COLO668 (cell line): ENCODE measurements around the gene CD6.
A peak's percentile ranks its signal among the peaks of the same experiment; 100 is the strongest.

ENCODE experiments used
- DNase-seq: peaks from one replicate; lab custom pipeline; 2025; ENCODE audit not compliant: unreplicated experiment; lab: John Stamatoyannopoulos, UW

CD6 gene, protein sequence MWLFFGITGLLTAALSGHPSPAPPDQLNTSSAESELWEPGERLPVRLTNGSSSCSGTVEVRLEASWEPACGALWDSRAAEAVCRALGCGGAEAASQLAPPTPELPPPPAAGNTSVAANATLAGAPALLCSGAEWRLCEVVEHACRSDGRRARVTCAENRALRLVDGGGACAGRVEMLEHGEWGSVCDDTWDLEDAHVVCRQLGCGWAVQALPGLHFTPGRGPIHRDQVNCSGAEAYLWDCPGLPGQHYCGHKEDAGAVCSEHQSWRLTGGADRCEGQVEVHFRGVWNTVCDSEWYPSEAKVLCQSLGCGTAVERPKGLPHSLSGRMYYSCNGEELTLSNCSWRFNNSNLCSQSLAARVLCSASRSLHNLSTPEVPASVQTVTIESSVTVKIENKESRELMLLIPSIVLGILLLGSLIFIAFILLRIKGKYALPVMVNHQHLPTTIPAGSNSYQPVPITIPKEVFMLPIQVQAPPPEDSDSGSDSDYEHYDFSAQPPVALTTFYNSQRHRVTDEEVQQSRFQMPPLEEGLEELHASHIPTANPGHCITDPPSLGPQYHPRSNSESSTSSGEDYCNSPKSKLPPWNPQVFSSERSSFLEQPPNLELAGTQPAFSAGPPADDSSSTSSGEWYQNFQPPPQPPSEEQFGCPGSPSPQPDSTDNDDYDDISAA

DNA sequence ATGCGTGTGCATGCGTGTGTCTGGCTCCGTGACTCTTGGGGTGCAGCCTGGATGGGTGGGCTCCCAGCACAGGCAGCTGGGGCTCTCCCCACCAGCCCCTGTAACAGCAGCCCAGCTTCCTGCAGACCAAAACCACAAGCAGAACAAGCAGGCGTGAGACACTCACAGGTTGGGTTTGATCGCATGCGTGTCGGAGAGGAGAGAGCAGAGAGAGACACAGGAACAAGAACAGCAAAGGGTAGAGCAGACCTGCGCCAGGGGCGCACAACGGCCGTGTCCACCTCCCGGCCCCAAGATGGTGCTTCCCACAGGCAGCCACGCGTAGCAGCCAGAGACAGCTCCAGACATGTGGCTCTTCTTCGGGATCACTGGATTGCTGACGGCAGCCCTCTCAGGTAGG lies at the start of gene CD6:
TSS of gene CD6 (plus strand) at position 161 of the 400 bp plus-strand sequence. CDS start at position 347, 186 bp downstream.
- DNase-seq: no peak

DNA sequence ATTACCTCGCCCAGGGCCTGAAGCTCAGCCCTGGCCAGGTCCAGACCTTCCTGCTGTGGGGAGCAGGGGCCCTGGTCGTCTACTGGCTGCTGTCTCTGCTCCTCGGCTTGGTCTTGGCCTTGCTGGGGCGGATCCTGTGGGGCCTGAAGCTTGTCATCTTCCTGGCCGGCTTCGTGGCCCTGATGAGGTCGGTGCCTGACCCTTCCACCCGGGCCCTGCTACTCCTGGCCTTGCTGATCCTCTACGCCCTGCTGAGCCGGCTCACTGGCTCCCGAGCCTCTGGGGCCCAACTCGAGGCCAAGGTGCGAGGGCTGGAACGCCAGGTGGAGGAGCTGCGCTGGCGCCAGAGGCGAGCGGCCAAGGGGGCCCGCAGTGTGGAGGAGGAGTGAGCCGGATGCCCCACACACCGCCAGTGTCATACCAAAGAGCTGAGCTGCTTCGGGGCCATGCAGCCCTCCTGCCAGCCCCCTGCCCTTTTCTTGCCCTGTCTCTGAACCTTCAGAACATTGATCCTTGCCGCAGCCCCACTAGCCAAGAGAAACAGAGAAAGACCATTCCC lies 49.6 kb upstream of the CD6 start:
- no peak for DNase-seq

DNA sequence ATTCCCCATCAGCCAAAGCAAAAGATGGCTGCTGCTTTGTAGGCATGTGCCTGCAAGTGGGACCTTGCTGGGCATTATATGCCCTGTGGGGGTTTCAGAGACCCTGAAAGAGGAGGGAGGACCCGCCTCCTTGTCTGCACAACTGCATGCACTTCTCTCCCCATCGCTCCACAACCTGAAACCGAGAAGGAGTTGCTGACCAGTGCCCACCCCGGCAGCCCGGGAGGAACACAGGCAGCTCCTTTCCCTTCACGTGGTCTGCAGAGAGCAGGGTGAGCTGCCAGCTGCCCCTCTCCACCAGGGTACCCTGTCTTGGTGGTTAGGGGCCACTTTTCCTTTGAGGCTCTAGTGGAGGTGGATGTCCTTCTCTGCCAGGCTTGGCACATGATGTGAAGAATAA lies 48.6 kb upstream of the CD6 start:
- DNase-seq: no peak

DNA sequence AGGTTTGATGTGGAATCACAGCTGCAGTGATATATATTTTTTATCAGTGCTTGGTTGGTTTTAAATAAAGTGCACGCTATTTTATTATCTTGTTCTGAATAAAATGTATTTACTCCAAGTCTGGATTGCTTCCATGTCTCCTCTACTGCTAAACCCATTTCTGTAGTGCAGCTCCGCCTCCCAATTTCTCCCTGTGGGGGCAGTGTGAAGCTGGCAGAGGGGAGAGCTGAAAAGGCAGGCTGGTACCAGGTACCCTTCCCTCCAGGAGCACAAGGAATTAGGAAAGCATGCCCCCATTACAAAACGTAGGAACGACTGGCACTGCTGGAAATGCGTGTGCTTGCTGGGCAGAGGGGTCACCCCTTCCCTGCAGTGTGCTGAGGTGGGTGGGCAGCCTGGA lies 48.2 kb upstream of the CD6 start:
- no peak for DNase-seq

DNA sequence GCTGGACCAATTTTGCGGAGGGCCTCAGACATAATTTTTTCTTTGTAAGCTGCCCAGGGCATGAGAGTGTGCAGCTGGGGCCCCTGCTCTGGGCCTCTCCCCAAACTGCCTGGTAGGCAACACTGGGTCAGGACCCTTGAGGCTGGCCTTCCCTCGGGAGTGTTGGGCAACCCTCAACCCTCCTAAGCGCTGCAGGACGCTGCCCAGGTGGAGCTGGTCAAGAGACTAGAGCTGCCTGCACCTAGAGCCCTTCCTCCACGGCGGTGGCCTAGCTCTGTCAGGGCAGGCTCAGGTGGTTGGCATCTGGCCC lies 47.7 kb upstream of the CD6 start:
- DNase-seq: no peak

DNA sequence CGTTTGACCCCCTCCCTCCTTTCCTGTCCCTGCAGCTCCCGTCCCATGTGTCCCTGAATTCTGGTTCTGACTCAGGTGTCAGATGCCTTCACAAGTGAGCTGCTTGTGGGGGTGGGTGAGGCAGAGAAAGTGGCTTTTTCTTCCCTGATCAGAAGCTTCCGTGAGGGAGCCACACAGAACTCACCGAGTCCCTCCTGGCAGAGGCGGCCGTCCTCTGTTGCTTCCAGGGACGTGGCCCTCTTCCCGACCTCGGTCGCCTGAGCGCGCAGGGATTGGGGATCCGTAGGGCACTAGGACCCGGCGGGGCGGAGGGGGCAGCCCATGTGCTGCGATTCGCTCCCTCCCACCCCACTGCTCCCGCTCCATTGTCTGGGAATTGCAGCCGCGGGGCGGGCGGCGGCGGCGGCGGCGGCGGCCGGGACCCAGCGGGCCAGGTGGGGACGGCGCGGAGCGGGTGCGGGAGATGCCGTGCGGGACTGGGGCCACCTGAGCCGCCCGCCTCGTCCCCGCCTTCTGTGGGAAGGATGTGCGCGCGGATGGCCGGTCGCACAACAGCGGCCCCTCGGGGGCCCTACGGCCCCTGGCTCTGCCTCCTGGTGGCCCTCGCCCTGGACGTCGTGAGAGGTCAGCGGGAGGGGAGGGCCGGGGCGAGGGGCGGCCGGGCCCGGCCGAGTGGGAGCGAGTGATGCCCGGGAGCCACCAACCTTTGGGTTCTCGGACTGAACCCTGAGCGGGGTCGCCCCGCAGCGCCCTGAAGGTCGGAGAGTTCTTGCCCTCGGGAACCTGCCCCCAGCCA lies 47.2 kb upstream of the CD6 start, which contains the start of gene TMEM132A:
TSS of gene TMEM132A (plus strand) at position 351 of the 796 bp plus-strand sequence. CDS start at position 525, 174 bp downstream.
- peak; percentile 87 for DNase-seq

DNA sequence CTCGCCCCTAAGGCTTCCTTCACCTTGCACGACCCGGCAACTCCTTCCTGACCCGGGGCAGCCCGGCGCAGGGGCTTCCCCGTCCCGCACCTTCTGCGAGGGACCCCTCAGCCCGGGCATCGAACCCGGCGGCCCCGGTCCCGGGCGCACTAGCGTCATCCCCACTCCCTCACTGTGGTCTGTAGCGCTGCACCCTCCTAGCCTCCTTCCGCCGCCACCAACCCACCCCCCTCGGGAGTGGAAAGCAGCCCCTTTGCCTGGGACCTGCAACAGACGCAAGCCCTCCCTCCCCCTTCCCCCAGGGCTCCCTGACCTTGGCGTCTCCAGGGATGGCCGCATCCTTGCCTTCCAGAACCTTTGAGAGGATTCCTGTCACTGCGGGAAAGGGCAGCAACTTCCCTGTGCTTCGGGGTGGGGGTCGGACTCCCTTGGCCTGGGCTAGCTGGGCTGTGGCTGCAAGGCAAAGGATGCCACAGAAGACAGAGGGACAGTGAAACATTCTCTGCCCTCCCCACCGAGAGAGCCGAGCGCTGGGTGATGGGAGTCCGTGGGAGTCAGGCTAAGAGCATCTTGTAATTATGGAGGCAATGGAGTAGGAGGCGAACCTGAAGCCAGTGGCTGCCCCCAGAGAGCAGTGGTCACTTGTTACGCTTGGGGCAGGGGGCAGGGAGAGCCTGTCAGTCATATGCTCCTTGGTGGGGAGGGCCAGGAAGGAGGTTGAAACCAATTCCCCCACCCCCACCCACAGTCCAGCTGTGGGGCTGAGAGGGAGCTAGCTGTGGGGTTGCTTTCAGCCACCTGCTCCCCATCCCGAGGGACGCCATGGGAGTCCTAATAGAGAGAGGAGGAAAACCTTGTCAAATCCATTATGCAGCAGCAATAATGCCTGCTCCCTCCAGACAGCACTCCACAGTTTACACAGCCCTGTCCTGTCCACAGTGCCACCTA lies 46.3 kb upstream of the CD6 start:
- peak; percentile 47 for DNase-seq

DNA sequence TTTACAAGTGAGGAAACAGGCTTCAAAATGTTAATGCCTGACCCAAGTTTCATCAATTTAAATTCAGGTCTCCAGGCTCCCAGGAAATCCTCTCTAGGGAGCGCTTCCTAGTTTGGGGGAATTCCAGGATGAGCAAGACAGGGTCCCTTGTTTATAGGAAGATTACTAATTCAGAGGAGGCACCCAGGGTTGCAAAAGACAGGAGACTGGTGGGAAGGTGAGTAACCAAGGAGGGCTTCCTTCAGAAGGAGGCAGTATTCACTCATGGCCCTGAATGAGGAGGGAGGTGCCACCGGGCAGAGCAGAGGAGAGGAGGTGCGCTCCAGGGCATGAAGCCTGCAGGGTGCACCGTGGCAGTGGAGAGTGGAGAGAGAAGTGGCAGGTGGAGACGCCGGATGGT lies 45.6 kb upstream of the CD6 start:
- peak; percentile 40 for DNase-seq

DNA sequence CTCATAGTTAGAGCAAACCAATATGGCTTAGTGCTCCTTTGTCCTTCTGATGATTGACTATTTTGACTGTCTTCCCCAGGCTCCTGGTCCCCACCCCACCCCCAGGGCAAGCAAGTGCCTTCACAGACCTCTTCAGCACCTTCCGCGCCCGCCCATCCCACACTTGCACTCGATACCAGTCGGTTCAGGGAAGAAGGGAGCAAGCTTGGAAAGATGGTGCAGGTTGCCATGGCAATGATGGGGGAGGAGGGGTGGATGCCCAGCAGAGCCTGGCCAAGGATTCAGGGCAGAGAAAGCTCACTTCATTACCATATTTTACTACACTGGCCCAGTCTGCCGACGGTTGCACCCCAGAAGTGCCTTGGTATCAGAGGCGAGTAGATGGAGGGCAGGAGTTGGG lies 45.0 kb upstream of the CD6 start:
- no peak for DNase-seq

DNA sequence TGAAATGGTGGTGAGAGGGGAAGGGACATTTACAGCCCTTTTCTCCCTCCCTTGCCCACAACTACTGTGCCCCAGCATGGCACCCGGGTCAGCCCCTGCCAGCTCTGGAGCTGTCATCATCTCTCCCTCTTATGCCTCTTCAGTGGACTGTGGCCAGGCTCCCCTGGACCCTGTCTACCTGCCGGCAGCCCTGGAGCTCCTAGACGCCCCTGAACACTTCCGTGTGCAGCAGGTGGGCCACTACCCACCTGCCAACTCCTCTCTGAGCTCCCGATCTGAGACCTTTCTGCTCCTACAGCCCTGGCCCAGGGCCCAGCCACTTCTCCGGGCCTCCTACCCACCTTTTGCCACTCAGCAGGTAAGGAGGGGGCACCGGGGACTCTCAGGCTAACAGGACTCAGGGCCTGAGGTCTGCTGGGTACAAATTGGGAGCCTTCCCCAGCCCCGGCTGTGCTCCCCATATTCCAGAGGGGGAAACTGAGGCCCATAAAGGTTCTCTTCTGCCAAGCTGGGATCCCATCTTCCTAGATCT lies 44.4 kb upstream of the CD6 start:
- DNase-seq: no peak

DNA sequence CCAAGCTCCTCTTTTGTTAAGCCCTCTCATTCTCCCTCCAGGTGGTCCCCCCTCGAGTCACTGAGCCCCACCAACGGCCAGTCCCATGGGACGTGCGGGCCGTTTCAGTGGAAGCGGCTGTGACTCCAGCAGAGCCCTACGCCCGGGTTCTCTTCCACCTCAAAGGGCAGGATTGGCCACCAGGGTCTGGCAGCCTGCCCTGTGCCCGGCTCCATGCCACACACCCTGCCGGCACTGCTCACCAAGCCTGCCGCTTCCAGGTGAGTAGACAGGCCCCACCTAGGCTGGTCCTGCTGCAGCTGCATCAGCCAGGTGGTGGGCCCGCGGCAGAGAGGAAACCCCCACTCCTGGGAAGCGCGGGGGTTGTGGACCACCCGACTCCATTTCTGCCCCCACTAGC lies 43.9 kb upstream of the CD6 start:
- DNase-seq: no peak

DNA sequence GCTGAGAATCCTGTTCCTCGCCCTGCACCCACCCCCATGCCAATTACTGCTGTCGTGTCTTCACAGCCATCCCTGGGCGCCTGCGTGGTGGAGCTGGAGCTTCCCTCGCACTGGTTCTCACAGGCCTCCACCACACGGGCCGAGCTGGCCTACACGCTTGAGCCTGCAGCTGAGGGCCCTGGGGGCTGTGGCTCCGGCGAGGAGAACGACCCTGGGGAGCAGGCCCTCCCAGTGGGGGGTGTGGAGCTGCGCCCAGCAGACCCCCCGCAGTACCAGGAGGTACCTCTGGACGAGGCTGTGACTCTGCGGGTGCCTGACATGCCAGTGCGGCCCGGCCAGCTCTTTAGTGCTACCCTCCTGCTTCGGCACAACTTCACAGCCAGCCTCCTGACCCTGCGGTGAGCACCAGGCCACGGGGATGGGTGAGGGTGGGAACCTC lies 42.9 kb upstream of the CD6 start:
- no peak for DNase-seq

DNA sequence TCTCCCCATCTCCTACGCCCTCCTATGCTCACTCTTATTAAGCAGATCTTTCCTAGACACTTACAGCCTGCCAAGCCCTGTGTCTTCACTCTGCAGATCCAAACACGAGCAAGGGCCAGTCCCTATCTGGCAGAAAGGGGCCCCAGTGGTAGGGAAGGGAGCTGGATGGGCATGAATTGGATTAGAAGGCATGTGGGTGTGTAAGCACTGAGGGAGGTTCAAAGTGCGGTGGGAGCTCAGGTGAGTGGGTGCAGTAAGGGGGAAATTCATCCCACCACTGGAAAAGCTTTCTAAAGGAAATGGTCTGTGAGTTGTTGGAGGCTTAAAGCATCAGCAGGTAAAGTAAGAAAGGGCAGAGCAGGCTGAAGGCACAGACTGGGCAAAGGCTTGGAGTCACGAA lies 41.7 kb upstream of the CD6 start:
- DNase-seq: no peak

DNA sequence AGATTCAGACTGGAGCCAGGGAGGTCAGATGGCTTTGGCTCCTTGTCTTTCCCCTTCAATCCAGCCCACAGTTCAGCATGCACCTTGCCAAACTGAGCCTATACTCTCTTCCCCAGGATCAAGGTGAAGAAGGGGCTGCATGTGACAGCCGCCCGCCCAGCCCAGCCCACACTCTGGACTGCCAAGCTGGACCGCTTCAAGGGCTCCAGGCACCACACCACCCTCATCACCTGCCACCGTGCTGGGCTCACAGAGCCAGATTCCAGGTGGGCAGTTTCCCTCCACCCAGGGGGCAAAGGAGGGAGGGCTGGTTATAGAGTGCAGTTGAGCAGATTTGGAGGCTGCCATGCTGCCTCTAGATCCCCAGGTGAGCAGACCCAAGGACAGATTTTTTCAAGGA lies 41.1 kb upstream of the CD6 start:
- no peak for DNase-seq

DNA sequence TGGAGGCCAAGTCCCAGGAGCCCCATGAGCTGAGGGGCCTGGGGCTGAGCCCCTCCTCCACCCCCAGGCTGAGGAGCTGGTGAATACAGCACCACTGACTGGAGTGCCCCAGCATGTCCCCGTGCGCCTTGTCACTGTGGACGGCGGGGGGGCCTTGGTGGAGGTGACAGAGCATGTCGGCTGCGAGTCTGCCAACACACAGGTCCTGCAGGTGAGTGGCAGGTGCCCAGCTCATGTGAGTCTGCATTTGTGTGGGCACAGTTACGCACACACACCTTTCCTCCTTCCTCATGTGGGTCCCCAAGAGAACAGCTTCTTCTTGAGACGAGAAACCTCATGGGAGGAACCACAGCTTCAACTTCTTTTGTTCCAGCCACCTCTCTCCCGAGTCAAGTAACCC lies 39.6 kb upstream of the CD6 start:
- no peak for DNase-seq

DNA sequence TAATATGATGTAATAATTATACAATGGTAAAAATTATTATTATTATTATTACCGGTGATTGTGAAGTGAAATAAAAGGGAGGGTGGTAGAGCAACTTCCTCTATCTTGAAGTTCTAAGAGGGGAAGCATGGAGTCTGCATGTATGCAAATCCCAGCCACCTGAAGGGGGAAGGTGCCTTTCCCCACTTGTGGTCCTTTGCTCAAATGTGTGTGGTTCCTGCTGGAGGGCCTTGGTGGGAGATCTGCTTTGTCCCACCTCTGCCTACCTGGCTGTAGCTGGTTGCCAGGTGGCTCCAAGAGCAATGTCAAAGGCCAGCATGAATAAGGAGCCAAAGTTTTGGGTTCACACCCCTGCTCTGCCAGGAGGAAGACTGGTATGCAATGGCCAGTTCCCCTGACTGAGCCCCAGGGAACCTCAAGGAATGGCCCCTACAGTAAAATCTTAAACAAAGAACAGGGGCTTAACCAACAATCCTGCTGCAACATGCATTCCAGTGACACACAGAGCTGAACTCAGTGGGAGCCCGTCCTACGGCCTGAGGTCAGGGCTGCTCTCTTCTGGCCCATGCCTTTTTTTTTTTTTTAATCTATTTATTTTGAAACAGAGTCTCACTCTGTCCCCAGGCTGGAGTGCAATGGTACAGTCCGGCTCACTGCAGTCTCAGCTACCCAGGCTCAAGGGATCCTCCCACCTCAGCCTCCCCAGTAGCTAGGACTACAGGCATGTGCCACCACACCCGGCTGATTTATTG lies 38.7 kb upstream of the CD6 start:
- no peak for DNase-seq

DNA sequence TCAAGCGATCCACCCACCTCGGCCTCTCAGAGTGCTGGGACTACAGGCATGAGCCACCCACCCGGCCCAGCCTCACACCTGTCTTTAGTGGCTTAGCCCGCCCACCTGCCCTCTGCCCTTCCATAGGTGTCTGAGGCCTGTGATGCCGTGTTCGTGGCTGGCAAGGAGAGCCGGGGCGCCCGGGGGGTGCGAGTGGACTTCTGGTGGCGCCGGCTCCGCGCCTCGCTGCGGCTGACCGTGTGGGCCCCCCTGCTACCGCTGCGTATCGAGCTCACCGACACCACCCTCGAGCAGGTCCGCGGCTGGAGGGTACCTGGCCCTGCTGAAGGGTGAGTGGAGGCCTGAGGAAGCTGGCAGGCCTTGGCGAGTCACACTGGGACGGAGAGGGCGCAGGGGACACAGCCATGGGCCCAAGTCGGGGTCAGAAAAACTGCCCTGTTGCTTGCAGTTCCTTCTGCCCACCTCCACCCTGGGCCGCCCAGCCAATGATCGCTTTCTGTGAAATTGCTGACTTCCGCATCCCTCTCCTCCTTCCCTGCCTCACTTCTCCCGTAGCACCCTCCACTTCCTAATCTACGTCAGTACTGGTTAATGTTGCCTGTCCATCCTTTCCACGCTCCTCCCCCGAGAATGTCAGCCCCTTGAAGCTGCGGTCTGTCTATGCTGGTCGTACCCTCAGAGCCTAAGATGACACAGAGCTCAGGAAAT lies 37.9 kb upstream of the CD6 start:
- no peak for DNase-seq

DNA sequence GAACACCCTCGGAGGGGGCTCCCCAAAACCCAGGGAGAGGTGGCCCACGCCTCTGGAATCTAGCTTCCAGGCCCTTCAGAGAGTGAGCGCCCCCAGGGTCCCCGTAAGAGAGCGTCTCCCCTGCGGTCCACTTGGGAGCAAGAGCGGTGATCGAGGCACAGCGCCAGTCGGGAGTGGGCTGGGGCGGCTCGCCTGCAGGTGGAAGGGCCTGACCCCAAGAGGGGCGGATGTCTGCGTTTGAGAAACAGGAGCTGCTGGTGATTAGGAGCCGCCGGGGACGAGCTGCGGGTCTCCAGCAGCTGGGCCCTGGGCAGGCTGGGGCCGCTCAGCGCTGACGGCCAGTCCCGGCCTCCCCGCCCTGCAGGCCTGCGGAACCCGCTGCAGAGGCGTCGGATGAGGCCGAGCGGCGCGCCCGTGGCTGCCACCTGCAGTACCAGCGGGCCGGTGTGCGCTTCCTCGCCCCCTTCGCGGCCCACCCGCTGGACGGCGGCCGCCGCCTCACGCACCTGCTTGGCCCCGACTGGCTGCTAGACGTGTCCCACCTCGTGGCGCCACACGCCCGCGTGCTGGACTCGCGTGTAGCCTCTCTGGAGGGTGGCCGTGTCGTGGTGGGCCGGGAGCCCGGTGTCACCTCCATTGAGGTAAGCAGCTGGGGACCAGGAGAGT lies 37.2 kb upstream of the CD6 start:
- no peak for DNase-seq
